Ascending aorta (tissue), 2 donors: Measurements from ENCODE around the gene ADAMTS14. TPM values are rescaled to one million over a fixed set of nuclear protein-coding genes. Genes with fewer than 3 reads are reported as not detected.

Experiments used
- DNase-seq, 2 donors: peaks; one replicate each; pipeline ENCODE4 v3.0.0-alpha.2; 2019; ENCODE audit warnings: low spot score in 2 of 2
- H3K27ac ChIP-seq, 2 donors: fragments of 200-600 bp; sonication (generic); one replicate each; pipeline ENCODE4 v1.5.1; 2016 to 2017; ENCODE audit warnings: mild to moderate bottlenecking in 1 of 2
- H3K27me3 ChIP-seq: fragments of 200-600 bp; sonication (generic); one replicate; pipeline ENCODE4 v1.5.1; 2017
- H3K36me3 ChIP-seq, 2 donors: fragments of 200-600 bp; sonication (generic); one replicate each; pipeline ENCODE4 v1.5.1; 2016
- H3K4me1 ChIP-seq, 2 donors: fragments of 200-600 bp; sonication (generic); one replicate each; pipeline ENCODE4 v1.5.1; 2016 to 2017; ENCODE audit warnings: mild to moderate bottlenecking in 1 of 2
- H3K4me3 ChIP-seq, 2 donors: fragments of 200-600 bp; sonication (generic); one replicate each; pipeline ENCODE4 v1.5.1; 2016 to 2017; ENCODE audit warnings: mild to moderate bottlenecking in 1 of 2
- H3K9me3 ChIP-seq, 2 donors: fragments of 200-600 bp; sonication (generic); one replicate each; pipeline ENCODE4 v1.5.1; 2016
- intact Hi-C: fragments of 100-400 bp; cut with DNase I; formaldehyde crosslinking; loops from one replicate; pipeline ENCODE4 v1.15.1; 2023
- total RNA-seq: library from RNA; depleted of rRNA; stranded (reverse); fragments of >200 nt; gene quantifications from one replicate; pipeline ENCODE4 v1.1.0, GENCODE V29; 2016
- TF ChIP-seq, protein P1 (sequence below), 3 experiments: fragments of 200-600 bp in 2 of 3; fragments of 450-650 bp in 1 of 3; sonication (generic) in 2 of 3; IDR thresholded peaks; one replicate each; pipeline ENCODE4 v1.5.1; 2016 to 2019; ENCODE audit warnings: antibody characterized with exemption in 3 of 3, mild to moderate bottlenecking in 1 of 3, moderate library complexity in 1 of 3

ADAMTS14 gene
- total RNA-seq, 1 donor from 2014 or later: 0.32 TPM

DNA sequence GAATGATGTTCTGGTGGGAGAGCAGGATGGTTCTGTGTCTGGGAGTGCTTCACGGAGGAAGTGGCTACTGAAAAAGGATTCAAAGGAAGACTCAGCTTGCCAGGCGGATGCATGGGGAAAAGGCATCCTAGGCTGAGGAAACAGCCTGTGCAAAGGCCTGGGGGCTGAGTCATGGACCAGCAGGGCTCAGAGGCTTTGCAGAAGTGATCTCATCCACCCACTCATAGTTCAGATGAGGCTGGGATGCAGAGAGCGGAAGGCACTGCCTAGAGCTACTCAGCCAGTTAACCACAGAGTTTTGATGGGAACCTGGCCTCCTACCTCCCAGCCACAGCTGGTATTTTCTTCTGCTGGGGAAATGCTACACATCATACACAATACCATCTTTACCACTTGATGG is 15.8 kb upstream of the ADAMTS14 start:
- Histone ChIP-seq H3K27ac (no peak overlapping the region), H3K9me3 (no peaks in the 10 kb centered on the region), H3K4me1 (no peaks in the 10 kb centered on the region), H3K27me3 (no peaks in the 10 kb centered on the region), H3K36me3 (no peaks in the 10 kb centered on the region), H3K4me3 (no peak overlapping the region)
- TF ChIP-seq, protein P1, sequence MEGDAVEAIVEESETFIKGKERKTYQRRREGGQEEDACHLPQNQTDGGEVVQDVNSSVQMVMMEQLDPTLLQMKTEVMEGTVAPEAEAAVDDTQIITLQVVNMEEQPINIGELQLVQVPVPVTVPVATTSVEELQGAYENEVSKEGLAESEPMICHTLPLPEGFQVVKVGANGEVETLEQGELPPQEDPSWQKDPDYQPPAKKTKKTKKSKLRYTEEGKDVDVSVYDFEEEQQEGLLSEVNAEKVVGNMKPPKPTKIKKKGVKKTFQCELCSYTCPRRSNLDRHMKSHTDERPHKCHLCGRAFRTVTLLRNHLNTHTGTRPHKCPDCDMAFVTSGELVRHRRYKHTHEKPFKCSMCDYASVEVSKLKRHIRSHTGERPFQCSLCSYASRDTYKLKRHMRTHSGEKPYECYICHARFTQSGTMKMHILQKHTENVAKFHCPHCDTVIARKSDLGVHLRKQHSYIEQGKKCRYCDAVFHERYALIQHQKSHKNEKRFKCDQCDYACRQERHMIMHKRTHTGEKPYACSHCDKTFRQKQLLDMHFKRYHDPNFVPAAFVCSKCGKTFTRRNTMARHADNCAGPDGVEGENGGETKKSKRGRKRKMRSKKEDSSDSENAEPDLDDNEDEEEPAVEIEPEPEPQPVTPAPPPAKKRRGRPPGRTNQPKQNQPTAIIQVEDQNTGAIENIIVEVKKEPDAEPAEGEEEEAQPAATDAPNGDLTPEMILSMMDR (IDR thresholded peaks at IDR 0.05): no peak
- no peak for DNase-seq
- intact Hi-C loops: no loop called here

DNA sequence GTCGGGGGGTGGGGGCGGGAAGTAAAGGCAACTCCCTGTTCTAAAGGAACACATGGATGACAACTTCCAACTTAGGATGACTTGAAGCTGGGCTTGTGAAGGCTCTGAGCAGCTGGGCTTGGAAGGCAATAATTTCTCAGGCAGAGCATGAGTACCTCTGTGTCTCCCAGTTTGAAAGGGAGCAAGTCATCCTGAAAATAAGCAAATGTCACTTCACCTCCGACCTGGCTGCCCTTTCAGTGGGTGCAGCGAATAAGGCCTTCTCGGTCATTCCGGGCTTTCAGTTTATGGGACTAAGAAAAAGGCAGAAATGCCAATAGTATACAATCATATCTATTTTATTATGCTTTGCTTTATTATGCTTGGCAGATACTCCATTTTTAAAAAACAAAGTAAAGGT is 15.3 kb upstream of the ADAMTS14 start:
- intact Hi-C loops: no loop called here
- TF ChIP-seq, protein P1 (IDR thresholded peaks at IDR 0.05): no peak
- Histone ChIP-seq H3K4me1 (no peaks in the 10 kb centered on the region), H3K36me3 (no peaks in the 10 kb centered on the region), H3K9me3 (no peaks in the 10 kb centered on the region), H3K27ac (no peak overlapping the region), H3K27me3 (no peaks in the 10 kb centered on the region), H3K4me3 (no peak overlapping the region)
- no peak for DNase-seq

DNA sequence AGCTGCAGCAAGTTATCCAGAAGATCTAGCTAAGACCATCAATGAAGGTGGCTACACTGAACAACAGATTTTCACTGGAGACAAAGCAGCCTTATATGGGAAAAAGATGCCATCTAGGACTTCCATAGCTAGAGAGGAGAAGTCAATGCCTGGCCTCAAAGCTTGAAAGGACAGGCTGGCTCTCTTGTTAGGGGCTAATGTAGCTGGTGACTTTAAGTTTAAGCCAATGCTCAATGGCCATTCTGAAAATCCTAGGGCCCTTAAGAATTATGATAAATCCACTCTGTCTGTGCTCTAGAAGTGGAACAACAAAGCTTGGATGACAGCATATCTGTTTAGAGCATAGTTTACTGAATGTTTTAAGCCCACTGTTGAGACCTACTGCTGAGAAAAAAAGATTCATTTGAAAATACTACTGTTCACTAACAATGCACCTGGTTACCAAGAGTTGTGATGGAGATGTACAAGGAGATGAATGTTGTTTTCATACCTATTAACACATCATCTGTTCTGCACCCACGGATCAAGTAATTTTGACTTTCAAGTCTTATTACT is 13.6 kb upstream of the ADAMTS14 start:
- no peaks in the 10 kb centered on the region for H3K9me3 ChIP-seq
- no peaks in the 10 kb centered on the region for H3K4me1 ChIP-seq
- no peaks in the 10 kb centered on the region for H3K36me3 ChIP-seq
- intact Hi-C loops: no loop called here
- H3K27me3 ChIP-seq: no peaks in the 10 kb centered on the region
- TF ChIP-seq, protein P1 (IDR thresholded peaks at IDR 0.05): no peak
- no peak for DNase-seq
- no peak overlapping the region for H3K4me3 ChIP-seq
- no peak overlapping the region for H3K27ac ChIP-seq

DNA sequence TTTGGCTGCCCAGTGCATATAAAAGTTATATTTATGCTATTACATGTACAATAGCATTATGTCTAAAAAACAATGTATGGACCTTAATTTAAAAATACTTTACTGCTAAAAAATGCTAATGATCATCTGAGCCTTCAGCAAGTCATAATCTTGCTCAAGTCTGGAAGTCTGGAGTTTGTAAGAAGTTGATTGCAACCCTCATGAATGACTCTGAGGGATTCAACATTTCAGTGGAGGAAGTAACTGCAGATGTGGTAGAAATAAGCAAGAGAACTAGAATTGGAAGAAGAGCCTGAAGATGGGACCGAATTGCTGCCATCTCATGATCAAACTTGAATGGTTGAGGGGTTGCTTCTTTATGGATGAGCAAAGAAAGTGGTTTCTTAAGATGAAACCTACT is 13.0 kb upstream of the ADAMTS14 start:
- no peaks in the 10 kb centered on the region for H3K4me1 ChIP-seq
- H3K27ac ChIP-seq: no peak overlapping the region
- H3K36me3 ChIP-seq: no peaks in the 10 kb centered on the region
- H3K9me3 ChIP-seq: no peaks in the 10 kb centered on the region
- H3K27me3 ChIP-seq: no peaks in the 10 kb centered on the region
- H3K4me3 ChIP-seq: no peak overlapping the region
- DNase-seq: no peak
- TF ChIP-seq, protein P1 (IDR thresholded peaks at IDR 0.05): no peak
- intact Hi-C loops: no loop called here

DNA sequence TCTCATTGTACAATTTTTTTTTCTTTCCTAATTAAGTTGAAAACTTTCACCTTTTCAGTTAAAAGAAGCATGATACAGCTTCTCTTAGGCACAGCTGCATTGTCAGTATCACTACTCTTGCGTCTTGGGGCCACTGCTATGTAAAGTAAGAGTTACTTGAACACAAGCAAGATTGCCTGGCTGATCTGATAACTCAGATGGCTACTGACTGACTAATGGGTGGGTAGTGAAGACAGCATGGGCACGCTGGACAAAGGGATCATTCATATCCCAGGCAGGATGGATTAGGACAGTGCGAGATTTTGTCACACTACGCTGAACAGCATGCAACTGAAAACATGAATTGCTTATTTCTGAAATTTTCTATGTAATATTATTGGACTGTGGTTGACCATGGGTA is 11.6 kb upstream of the ADAMTS14 start:
- Histone ChIP-seq H3K27ac (no peak overlapping the region), H3K4me1 (no peaks in the 10 kb centered on the region), H3K9me3 (no peaks in the 10 kb centered on the region), H3K36me3 (no peaks in the 10 kb centered on the region), H3K4me3 (no peak overlapping the region), H3K27me3 (no peaks in the 10 kb centered on the region)
- intact Hi-C loops: no loop called here
- DNase-seq: peak in 1 of 2 donors; percentile 27
- TF ChIP-seq, protein P1 (IDR thresholded peaks at IDR 0.05): no peak
